Astrocyte (in vitro differentiated cells and primary cell): Measurements from ENCODE around the gene NPHP4.

Experiments used
- CTCF ChIP-seq: IDR thresholded peaks from 2 replicates; pipeline ENCODE4 v1.5.1; 2011; ENCODE audit warnings: low read depth, mild to moderate bottlenecking, inconsistent platforms, low read length, moderate library complexity; ENCODE audit not compliant: insufficient read depth
- EZH2 ChIP-seq: IDR thresholded peaks from 2 replicates; pipeline ENCODE4 v1.6.1; 2012; ENCODE audit warnings: mild to moderate bottlenecking, low read length, inconsistent platforms; ENCODE audit not compliant: insufficient read depth

DNA sequence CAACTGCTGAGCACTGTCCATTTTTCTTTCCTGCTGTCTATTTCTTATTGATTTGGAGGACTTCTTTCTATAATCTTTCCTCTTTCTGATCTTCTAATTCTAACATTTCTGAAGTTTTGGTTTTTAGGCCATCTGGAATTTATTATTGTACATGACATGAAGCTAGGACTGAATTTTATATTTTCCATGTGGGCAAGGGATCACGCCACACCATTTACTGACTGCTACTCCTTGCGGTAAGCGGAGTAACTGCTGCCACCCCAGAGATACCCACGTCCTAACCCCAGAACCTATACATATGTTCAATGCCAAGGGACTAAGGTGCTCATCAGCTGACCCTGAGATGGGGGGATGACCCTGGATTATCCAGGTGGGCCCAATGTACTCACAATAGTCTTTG, 70.6 kb downstream of the NPHP4 start:
- TF ChIP-seq CTCF (no peak), EZH2 (no peak)
